ENCODE results near the gene FFAR4. TPM values are rescaled to one million over a fixed set of nuclear protein-coding genes. Genes with fewer than 3 reads are reported as not detected.

FFAR4 gene
- total and polyA plus RNA-seq, 4 donors, result 0.14 to 0.28 (median 0.19) TPM

GRCh38 chr10:93615576-93616235 is 49.2 kb downstream of the FFAR4 start:
- Histone ChIP-seq H3K36me3 (ENCODE audit: control insufficient read depth in 4 of 4, insufficient read depth in 3 of 4, low read depth in 1 of 4, low read length in 3 of 4) (no peaks in the 10 kb centered on the region), H3K4me1 (ENCODE audit: control insufficient read depth in 4 of 4, insufficient read depth in 4 of 4, low read length in 3 of 4) (no peaks in the 10 kb centered on the region), H3K4me3 (ENCODE audit: low read depth in 1 of 3, low read length in 3 of 3) (no peak overlapping the region), H3K9me3 (ENCODE audit: control insufficient read depth in 4 of 4, low read length in 3 of 4) (no peaks in the 10 kb centered on the region), H3K9ac (ENCODE audit: low read depth in 1 of 2, low read length in 2 of 2) (no peak overlapping the region), H3K27ac (ENCODE audit: low read depth in 1 of 2, low read length in 2 of 2) (no peak overlapping the region), H3K27me3 (ENCODE audit: control insufficient read depth in 4 of 4, insufficient read depth in 4 of 4, low read length in 3 of 4) (no peaks in the 10 kb centered on the region)
- 85% methylated on average over 9 of the region's 9 CpGs for WGBS
- no peak for DNase-seq (ENCODE audit: low spot score)
- no peak for TF ChIP-seq CTCF (IDR thresholded peaks at IDR 0.05; ENCODE audit: low read depth, low read length, missing input control)
- no peak for TF ChIP-seq RAD21 (IDR thresholded peaks at IDR 0.05)
- TF ChIP-seq RXRA (IDR thresholded peaks at IDR 0.05), result no peak
- TF ChIP-seq NR2F2 (IDR thresholded peaks at IDR 0.05), result no peak
- no peak for TF ChIP-seq EGR1 (IDR thresholded peaks at IDR 0.05; ENCODE audit: low read depth in 2 of 2)

GRCh38 chr10:93620925-93621324 is 54.5 kb downstream of the FFAR4 start:
- DNase-seq (ENCODE audit: low spot score), result no peak
- 82% methylated on average over 7 of the region's 7 CpGs for WGBS

More at GRCh38 chr10:93620925-93621324, 54.5 kb downstream of the FFAR4 start:
- H3K9me3 ChIP-seq (ENCODE audit: control insufficient read depth in 4 of 4, low read length in 3 of 4), result no peaks in the 10 kb centered on the region
- no peak overlapping the region for H3K27ac ChIP-seq (ENCODE audit: low read depth in 1 of 2, low read length in 2 of 2)
- H3K36me3 ChIP-seq (ENCODE audit: control insufficient read depth in 4 of 4, insufficient read depth in 3 of 4, low read depth in 1 of 4, low read length in 3 of 4), result no peaks in the 10 kb centered on the region
- no peaks in the 10 kb centered on the region for H3K27me3 ChIP-seq (ENCODE audit: control insufficient read depth in 4 of 4, insufficient read depth in 4 of 4, low read length in 3 of 4)
- TF ChIP-seq FOXA2 (IDR thresholded peaks at IDR 0.05) (no peak), CTCF (IDR thresholded peaks at IDR 0.05; ENCODE audit: low read depth, low read length, missing input control) (no peak), RXRA (IDR thresholded peaks at IDR 0.05) (no peak), NR2F2 (IDR thresholded peaks at IDR 0.05) (no peak), FOXA1 (IDR thresholded peaks at IDR 0.05) (no peak), REST (IDR thresholded peaks at IDR 0.05) (no peak), HNF4A (conservative IDR thresholded peaks at IDR 0.05) (no peak), ZBTB33 (IDR thresholded peaks at IDR 0.05) (no peak), YY1 (IDR thresholded peaks at IDR 0.05) (no peak), ATF3 (IDR thresholded peaks at IDR 0.05) (no peak), EGR1 (IDR thresholded peaks at IDR 0.05; ENCODE audit: low read depth in 2 of 2) (no peak), SP1 (IDR thresholded peaks at IDR 0.05) (no peak), JUND (IDR thresholded peaks at IDR 0.05) (no peak), MAX (IDR thresholded peaks at IDR 0.05) (no peak), RAD21 (IDR thresholded peaks at IDR 0.05) (no peak), GABPA (IDR thresholded peaks at IDR 0.05 in 1 of 2, conservative IDR thresholded peaks at IDR 0.05 in 1 of 2) (no peak)
- H3K9ac ChIP-seq (ENCODE audit: low read depth in 1 of 2, low read length in 2 of 2), result no peak overlapping the region
- no peak overlapping the region for H3K4me3 ChIP-seq (ENCODE audit: low read depth in 1 of 3, low read length in 3 of 3)
- no peaks in the 10 kb centered on the region for H3K4me1 ChIP-seq (ENCODE audit: control insufficient read depth in 4 of 4, insufficient read depth in 4 of 4, low read length in 3 of 4)

Data from liver (tissue), 9 donors.